Hepatocyte (in vitro differentiated cells): ENCODE data around the gene PRKAA2.

Source experiments
- EZH2 ChIP-seq: fragments of 200-600 bp; sonication (generic); IDR thresholded peaks from 2 replicates; pipeline ENCODE4 v1.6.1; 2016; ENCODE audit warnings: antibody characterized with exemption, mild to moderate bottlenecking, borderline replicate concordance
- TF ChIP-seq, protein P1 (sequence below): fragments of 200-600 bp; sonication (generic); IDR thresholded peaks from 2 replicates; pipeline ENCODE4 v1.5.1; 2016; ENCODE audit warnings: antibody characterized with exemption, mild to moderate bottlenecking; ENCODE audit not compliant: poor library complexity

DNA sequence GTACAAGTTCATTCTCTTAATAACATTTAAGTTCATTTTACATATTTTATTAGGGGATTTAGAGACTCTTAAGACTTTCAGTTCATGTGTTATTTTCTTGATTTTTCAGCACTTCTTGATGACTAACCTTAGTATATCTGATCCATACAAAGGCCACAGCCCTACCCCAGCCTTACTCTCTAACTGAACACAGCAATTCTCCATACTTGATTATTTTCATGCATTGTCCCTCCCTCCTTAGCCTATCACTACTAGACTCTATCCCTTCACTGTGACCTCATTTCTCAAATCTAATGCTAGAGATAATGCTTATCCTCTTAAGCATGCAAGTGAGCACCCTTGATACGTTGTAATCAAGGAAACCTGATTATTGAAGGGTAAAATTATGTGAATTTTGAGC is 15.2 kb downstream of the PRKAA2 start:
- TF ChIP-seq, protein P1, sequence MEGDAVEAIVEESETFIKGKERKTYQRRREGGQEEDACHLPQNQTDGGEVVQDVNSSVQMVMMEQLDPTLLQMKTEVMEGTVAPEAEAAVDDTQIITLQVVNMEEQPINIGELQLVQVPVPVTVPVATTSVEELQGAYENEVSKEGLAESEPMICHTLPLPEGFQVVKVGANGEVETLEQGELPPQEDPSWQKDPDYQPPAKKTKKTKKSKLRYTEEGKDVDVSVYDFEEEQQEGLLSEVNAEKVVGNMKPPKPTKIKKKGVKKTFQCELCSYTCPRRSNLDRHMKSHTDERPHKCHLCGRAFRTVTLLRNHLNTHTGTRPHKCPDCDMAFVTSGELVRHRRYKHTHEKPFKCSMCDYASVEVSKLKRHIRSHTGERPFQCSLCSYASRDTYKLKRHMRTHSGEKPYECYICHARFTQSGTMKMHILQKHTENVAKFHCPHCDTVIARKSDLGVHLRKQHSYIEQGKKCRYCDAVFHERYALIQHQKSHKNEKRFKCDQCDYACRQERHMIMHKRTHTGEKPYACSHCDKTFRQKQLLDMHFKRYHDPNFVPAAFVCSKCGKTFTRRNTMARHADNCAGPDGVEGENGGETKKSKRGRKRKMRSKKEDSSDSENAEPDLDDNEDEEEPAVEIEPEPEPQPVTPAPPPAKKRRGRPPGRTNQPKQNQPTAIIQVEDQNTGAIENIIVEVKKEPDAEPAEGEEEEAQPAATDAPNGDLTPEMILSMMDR, result no peak
- TF ChIP-seq EZH2, result no peak
